ENCODE results near the gene COPG2.

The COPG2 gene

DNA sequence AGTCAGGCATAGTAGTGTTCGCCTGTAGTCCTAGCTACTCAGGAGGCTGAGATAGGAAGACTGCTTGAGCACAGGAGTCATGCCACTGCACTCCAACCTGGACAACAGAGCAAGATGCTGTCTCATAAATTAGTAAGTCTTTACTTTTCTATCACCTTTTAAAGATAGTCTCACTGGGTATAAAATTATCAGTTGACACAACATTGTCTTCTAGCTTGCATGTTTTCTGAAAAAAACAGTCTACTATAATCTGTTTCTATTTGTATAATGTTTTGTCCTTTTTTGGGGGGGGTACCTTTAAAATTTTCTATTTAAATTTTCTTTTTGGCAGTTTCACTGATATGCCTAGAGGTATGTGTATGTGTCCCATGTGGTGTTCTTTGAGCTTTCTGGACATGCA is 39.6 kb downstream of the COPG2 start:
- Histone ChIP-seq H3K4me3 (IDR thresholded peaks at IDR 0.05; ENCODE audit: insufficient read depth, low read depth, low read length) (no peak overlapping the region), H3K27ac (no peak overlapping the region), H3K4me1 (ENCODE audit: low read depth, poor library complexity, severe bottlenecking) (no peaks in the 10 kb centered on the region), H3K36me3 (ENCODE audit: insufficient read depth) (no peaks in the 10 kb centered on the region), H3K79me2 (ENCODE audit: insufficient read depth, low read depth) (no peaks in the 10 kb centered on the region), H4K20me1 (ENCODE audit: insufficient read depth) (no peaks in the 10 kb centered on the region), H3K4me2 (no peak overlapping the region), H2AFZ (ENCODE audit: low read depth) (no peak overlapping the region), H3K27me3 (ENCODE audit: insufficient read depth, low read depth) (no peaks in the 10 kb centered on the region), H3K9ac (no peak overlapping the region)
- TF ChIP-seq, protein P1, sequence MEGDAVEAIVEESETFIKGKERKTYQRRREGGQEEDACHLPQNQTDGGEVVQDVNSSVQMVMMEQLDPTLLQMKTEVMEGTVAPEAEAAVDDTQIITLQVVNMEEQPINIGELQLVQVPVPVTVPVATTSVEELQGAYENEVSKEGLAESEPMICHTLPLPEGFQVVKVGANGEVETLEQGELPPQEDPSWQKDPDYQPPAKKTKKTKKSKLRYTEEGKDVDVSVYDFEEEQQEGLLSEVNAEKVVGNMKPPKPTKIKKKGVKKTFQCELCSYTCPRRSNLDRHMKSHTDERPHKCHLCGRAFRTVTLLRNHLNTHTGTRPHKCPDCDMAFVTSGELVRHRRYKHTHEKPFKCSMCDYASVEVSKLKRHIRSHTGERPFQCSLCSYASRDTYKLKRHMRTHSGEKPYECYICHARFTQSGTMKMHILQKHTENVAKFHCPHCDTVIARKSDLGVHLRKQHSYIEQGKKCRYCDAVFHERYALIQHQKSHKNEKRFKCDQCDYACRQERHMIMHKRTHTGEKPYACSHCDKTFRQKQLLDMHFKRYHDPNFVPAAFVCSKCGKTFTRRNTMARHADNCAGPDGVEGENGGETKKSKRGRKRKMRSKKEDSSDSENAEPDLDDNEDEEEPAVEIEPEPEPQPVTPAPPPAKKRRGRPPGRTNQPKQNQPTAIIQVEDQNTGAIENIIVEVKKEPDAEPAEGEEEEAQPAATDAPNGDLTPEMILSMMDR (conservative IDR thresholded peaks at IDR 0.05; ENCODE audit: low read depth, low read length): no peak

DNA sequence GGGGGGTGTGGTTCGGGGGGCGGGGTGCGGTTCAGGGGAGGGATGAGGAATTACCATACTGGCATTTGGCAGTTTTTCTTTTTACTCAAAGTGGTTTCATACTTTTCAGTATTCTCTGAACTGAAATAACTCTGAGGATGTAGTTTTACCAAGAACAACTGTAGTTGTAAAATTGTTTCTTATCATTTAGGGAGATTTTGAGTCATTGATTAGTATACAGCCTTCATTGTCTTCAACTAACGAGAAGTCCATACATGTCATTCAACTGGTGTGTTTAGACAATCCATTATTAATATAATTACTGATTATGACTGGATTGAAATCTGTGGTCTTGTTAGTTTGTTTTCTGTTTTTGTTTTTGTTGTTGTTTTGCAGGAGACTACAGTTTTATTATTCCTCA is 40.8 kb downstream of the COPG2 start:
- Histone ChIP-seq H3K4me2 (no peak overlapping the region), H4K20me1 (ENCODE audit: insufficient read depth) (no peaks in the 10 kb centered on the region), H3K4me1 (ENCODE audit: low read depth, poor library complexity, severe bottlenecking) (no peaks in the 10 kb centered on the region)

DNA sequence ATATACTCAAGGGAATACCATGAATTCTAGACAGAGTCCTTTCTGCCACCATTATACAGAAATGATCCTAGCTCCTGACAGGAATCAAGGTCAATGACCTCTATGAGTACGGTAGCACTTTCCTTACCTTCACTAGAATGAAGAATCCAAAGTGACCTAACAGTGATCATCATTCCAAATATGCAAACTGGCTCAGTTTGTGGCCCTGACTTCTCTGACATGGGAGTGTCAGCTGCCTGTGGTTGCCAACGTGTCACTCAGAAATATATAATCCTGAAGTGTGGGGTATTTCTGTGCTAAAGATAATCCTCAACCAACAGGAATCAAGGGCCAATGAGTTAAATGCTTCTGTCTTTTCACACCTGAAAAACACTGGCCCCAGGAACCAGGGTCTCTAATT is 45.7 kb downstream of the COPG2 start:
- no peak overlapping the region for H3K27ac ChIP-seq
- H3K4me2 ChIP-seq: no peak overlapping the region
- no peaks in the 10 kb centered on the region for H4K20me1 ChIP-seq (ENCODE audit: insufficient read depth)
- no peaks in the 10 kb centered on the region for H3K79me2 ChIP-seq (ENCODE audit: insufficient read depth, low read depth)
- no peak overlapping the region for H3K4me3 ChIP-seq (IDR thresholded peaks at IDR 0.05; ENCODE audit: insufficient read depth, low read depth, low read length)
- H3K36me3 ChIP-seq (ENCODE audit: insufficient read depth): no peaks in the 10 kb centered on the region
- no peak overlapping the region for H2AFZ ChIP-seq (ENCODE audit: low read depth)
- TF ChIP-seq, protein P1 (conservative IDR thresholded peaks at IDR 0.05; ENCODE audit: low read depth, low read length): no peak
- no peak overlapping the region for H3K9ac ChIP-seq
- no peaks in the 10 kb centered on the region for H3K27me3 ChIP-seq (ENCODE audit: insufficient read depth, low read depth)
- no peaks in the 10 kb centered on the region for H3K4me1 ChIP-seq (ENCODE audit: low read depth, poor library complexity, severe bottlenecking)

More for the DNA sequence above, 40.8 kb downstream of the COPG2 start:
- Histone ChIP-seq H2AFZ (ENCODE audit: low read depth) (no peak overlapping the region), H3K36me3 (ENCODE audit: insufficient read depth) (no peaks in the 10 kb centered on the region), H3K79me2 (ENCODE audit: insufficient read depth, low read depth) (no peaks in the 10 kb centered on the region), H3K9ac (no peak overlapping the region), H3K27me3 (ENCODE audit: insufficient read depth, low read depth) (no peaks in the 10 kb centered on the region), H3K27ac (no peak overlapping the region), H3K4me3 (IDR thresholded peaks at IDR 0.05; ENCODE audit: insufficient read depth, low read depth, low read length) (no peak overlapping the region)
- TF ChIP-seq, protein P1 (conservative IDR thresholded peaks at IDR 0.05; ENCODE audit: low read depth, low read length): no peak

DNA sequence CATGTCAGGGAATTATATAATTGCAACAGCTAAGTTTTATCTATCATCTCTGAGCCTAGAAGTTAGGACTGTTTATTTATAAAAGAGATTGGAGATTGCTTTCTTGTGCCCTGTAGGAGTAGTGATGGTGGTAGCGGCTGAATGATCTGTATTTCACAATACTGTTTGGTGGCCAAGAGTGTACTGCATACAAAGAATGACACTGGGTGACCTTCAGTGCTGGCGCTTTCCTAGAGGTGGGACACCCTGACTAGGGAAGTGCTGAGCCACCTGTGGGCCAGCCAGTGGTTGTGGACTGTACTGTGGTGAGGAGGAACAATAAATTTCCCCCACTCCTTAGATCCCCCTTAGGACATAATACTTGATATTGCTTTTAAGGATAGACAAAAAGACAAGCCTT is 53.0 kb downstream of the COPG2 start:
- H3K9ac ChIP-seq: no peak overlapping the region
- H4K20me1 ChIP-seq (ENCODE audit: insufficient read depth): no peaks in the 10 kb centered on the region
- no peaks in the 10 kb centered on the region for H3K4me1 ChIP-seq (ENCODE audit: low read depth, poor library complexity, severe bottlenecking)
- TF ChIP-seq, protein P1 (conservative IDR thresholded peaks at IDR 0.05; ENCODE audit: low read depth, low read length): no peak
- H3K4me2 ChIP-seq: no peak overlapping the region
- H2AFZ ChIP-seq (ENCODE audit: low read depth): no peak overlapping the region
- no peak overlapping the region for H3K4me3 ChIP-seq (IDR thresholded peaks at IDR 0.05; ENCODE audit: insufficient read depth, low read depth, low read length)
- H3K36me3 ChIP-seq (ENCODE audit: insufficient read depth): no peaks in the 10 kb centered on the region
- H3K79me2 ChIP-seq (ENCODE audit: insufficient read depth, low read depth): no peaks in the 10 kb centered on the region
- H3K27ac ChIP-seq: no peak overlapping the region
- H3K27me3 ChIP-seq (ENCODE audit: insufficient read depth, low read depth): no peaks in the 10 kb centered on the region

Data from KMS-11 (cell line).